Activated CD8-positive, alpha-beta memory T cell treated with anti-CD3 and anti-CD28 coated beads, Interleukin-2, amount 50 U/mL, for 48 hours (primary cell): ENCODE measurements around the gene HEY2.
"Not testable (repeated sequence)": the region's sequence is repeated elsewhere in the genome, so short reads cannot be mapped to it uniquely, and the experiment has no call there.

Source experiments
- DNase-seq: peaks from one replicate; pipeline ENCODE4 v3.0.0-alpha.2; 2020

HEY2 gene

DNA sequence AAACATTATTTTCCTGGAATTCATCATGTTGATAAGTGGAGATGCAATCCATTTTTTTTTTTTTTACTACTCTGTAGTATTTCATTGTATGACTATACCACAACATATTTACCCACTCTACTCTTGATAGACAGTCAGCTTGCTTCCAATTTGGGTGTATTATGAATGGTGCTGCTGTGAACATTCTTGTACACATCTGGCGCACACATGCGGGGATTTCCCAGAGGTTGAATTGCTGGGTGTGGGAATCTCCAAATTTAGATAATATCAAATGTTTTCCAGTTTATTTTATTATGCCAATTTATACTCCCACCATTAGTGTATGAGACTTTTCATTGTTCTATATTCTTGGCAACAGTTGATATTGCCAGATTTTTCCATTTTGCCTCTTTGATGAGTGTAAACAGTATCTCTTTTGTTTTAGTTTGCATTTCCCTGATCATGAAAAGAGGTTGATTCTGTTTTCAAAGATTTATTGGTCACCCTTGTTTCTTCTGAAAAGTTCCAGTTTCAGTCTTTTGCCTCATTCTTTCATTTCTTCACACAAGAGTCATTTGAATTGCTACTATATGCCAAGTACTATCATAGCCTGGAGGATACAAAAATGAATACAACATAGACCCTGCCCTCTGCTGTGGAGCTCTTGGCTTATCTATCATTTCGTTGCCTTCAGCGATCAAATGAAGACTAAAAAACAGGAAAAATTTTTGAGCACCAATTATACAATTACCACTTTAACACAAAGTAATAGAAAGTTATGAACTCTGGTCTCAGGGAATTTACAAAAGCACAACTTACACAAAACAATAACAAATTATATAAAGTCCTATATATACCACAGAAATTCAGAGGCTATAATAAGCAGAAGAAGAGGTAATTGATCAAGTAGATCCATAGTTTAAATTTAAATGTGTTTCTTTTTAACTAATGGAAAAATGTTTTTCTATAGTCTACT is 24.2 kb downstream of the HEY2 start:
- DNase-seq, result no peak

DNA sequence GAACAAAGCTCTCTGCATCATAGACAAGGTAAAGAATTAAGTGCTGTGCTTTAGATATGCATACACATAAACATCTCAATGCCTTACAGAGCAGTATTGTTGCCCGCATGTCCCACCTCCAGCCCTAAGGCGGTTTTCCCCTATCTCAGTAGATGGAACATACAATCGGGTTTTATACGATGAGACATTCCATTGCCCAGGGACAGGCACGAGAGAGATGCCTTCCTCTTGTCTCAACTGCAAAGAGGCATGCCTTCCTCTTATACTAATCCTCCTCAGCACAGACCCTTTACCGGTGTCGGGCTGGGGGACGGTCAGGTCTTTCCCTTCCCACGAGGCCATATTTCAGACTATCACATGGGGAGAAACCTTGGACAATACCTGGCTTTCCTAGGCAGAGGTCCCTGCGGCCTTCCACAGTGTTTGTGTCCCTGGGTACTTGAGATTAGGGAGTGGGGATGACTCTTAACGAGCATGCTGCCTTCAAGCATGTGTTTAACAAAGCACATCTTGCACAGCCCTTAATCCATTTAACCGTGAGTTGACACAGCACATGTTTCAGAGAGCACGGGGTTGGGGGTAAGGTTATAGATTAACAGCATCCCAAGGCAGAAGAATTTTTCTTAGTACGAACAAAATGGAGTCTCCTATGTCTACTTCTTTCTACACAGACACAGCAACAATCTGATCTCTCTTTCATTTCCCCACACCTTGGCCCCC is 26.8 kb downstream of the HEY2 start:
- DNase-seq, result not testable (repeated sequence)

DNA sequence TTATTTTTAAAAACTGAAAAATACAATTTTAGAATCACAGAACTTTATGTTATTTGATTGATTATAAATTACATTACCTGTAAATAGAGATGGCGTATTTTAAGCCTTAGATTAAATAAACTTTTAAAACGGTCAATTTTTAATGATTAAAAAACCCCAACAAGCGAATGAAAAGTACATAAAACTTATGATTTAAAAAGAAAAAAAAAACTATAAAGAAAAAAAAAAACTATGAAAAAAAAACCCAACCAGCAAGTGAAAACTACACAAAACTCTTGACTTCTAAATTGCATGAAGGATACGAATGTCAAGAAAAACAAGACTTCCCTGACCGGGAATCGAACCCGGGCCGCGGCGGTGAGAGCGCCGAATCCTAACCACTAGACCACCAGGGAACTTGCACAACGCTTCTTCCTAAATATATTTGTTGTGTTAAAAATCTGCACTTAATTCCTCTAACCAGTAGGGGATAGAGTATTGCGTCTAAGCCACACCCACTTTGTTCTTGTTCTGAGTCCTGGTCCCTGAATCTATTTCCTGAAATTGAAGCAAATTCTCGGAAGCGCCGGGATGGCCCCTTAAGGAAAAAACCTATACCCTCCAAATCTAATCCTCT is 30.6 kb downstream of the HEY2 start:
- DNase-seq, result peak; percentile 99

DNA sequence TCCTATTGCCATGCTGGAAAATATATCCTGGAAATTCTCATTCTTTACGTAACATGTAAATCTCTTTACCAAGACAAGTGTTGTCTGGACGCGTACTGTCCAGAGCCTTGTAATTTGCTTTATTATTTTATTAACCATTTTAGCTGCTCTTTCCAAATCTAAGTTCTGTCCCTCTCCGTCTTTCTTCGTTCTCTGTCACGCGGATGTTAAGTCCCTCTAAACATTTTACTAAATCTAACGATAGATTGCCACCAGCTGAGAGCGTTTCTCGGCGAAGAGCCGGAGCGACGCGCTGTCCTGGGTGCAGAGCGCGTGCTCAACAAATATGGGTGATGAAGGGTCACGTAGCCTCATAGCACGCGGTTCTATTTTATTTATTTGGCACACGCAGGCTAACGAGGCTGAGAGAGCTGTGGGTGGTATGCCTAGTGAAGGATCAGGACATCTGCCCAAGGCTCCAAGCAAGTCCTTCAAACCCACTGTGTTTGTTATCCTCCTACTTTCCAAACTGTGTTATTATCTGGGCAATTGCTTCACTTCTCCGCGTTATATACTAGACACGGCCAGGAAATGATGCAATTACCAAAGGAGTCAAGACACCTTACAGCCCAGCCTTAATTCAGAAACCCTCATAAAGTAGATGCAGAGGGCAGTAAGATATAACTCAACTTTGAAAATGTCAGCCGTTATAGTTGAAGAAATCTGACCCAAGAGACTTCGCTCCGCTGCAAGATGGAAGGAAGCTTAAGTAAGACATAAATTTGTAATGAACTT is 31.3 kb downstream of the HEY2 start:
- peak; percentile 78 for DNase-seq

DNA sequence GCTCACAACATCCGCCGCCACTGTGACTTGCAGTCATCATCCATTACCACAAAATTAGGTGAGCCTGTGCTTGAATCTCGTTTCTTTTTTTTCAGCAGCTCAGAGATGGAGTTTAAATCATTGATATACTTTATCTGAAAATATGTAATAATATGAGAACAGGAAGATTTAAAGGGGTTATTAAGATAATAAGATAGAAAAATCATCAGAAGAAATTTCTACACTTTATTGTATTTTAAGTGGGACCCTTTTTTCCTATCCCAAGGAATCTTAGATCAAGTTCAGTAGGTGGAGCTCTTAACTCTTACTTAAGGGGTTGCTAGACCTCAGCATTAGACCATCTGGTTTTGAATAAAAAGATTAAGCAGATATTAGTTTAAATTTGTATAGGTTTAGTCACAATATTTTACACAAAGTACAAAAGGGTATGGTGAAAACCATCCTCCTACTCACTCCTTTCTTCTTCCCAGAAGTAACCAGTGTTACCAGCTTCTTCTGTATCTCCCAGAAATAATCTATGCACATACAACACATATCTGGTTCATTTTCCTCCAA is 32.0 kb downstream of the HEY2 start:
- DNase-seq, result no peak

DNA sequence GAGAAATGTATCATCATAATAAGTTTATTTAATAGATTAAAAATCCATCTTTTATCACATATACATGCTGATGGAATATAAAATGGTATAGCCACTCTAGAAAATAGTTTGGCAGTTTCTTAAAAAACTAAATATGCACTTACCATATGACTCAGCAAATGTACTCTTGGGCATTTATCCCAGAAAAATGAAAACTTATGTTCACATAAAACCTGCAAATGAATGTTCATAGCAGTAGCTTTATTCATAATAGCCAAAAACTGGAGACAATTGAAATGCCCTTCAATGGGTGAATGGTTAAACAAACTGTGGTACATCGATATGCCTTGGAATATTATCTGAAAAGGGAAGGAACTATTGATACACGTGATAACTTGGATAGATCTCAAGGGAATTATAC is 34.9 kb downstream of the HEY2 start:
- no peak for DNase-seq

DNA sequence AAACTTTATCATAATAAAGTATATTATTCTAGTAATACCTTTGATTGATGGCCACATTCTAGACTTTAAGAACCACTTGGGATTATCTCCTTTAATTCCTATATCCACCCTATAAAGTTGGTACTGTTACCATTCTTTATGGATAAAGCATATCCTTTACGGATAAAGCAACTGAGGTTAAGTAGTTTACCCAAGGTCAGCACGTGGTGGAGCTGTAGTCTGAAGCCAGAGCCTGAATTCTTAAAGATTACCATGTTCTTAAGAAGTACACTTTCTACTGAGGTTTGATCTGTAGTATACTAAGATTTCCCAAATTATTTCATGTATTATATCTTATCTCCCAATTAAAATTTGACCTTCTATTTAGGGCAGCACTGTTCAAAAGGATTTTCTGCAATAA is 38.4 kb downstream of the HEY2 start:
- DNase-seq, result no peak

DNA sequence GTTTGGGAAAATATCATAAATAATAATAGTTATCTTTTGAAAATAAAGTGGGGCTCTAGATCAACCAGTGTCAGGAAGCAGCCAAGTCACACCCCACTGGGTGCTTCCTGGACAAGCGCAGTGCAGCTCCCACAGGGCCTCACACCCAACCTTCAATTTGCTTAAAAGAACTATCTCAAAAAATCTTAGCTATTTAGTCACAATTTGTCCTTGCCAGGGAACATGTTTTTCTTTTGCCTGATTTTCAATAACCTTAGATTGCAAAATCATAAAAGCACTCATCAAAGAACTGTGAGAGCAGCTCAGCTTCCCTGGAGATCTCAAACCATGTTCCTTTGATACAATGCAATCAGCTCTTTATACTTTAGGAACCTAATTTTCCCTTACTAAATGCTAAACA is 39.7 kb downstream of the HEY2 start:
- DNase-seq, result no peak

DNA sequence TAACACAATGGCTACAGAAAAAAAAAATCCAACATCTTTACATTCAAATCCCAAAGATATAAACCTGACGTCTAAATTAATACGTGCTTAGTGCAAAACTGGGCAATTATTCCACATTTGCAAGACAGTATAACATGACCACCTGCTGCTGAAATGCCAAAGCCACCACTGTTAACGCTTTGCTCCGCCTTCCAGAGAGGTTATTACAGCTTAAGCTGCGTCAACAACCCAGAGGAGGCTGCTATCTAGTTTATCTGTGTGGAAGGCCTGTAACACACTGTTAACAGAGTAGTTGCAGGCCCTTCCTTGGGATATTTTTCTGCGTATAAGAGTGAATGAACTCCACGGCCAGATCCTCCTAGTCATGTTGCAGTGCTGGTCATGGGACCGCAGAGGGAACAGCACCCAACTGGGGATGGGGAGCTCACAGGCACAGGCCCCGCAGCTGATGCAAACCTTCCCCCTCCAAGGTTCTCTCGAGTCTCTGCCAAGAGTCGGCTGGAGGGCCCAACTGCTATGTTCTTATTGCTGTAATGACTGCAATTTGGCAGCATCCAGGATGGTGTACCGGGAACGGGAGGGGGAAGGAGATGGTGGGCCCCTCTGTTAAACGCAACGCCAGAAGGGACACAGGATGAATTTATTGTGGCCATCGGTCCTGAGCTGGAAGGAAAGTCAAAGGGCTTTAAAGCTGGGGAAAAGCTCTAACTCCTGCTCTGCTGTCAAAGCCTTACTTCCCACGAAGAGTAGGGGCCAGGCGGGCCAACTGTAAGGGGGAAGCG is 40.3 kb downstream of the HEY2 start:
- DNase-seq, result peak; percentile 77

DNA sequence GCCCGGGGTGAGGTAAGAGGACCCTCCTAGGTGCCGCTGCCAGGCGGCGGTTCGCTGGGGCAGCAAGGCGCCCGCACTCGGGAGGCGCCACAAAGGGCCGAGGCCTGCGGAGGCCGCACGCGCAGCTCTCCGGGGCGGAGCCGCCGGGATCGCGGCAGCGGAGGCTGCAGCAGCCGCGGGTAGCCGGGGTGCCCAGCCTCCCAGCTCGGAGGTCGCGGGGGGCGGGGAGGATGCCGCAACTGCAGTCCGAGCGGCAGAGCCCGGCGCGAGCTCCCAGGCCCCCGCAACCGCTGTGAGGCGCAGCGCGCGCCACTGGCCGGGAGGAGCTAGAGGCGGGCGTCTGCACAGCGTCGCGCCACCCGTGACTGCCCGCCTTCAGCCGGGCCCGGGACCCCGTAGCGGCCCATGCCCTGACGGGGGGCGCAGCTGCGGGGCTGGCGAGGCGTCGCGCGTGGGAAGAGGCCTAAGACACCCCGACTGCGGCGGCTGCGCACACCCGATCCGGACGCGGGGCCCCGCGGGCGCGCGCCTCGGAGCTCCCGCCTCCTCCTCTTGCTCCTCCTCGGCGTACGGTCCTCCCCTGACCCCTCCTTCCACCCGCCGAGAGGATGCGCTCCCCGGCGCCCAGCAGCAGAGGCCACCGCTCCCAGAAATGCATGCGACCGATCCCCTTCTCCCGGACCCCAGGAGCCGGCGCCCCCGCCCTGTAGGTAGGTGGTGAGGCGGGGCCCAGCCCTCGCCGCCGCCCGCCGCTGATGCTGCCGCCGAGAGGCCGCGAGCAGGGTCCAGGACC is 41.1 kb downstream of the HEY2 start, which contains the start of gene NCOA7:
Gene NCOA7, plus strand, starts transcription at position 603 of the 793 bp plus-strand sequence. CDS start 24,395 bp downstream, outside the sequence.
- peak; percentile 87 for DNase-seq

DNA sequence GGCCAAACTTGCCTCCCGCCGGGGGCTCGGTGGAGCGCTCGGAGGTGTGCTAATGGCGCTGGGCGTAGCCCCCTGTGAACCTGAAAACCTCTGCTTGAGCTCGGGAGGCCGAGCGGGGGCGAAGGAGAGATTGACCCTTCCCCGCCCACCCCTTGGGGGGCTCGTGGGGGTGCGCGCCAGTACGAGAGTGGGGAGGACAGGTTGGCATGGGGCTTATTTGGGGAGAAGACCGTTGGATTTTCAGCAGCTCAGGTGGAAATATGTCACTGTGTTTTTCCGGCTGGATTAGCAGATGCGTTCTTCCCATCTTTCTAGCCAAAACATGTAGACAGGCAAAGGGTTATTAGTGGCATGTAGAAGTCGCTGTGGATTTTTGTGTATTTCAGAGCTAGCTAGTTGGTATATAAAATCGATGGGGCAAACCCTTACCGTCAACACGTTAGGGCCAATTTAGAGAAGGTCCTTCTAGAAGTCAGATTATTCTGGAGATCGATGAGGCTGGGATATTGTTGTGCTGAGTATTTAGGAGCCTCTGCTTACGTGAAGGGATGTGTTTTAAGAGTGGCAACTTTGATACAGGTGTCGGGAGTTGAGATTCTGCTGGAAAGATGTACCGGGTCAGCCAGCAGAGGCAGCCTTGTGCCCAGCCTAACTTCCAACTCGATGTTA is 41.9 kb downstream of the HEY2 start:
- DNase-seq, result no peak

DNA sequence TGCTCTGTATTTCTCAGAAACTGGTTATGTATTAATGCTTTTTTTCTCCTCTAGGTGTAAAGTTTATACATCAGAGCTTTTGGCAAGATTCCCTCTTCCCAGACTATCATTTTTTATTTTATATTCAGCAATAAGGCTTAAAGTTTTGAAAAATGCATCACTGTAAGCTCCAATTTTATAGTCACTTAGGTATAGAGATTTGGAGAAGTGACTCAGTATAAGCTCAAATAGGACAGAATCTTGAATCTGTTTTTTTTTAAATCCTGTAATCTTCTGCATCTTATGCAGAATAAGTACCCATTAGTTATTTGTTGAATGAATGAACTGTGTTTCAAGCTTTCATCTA is 42.4 kb downstream of the HEY2 start:
- DNase-seq, result no peak

DNA sequence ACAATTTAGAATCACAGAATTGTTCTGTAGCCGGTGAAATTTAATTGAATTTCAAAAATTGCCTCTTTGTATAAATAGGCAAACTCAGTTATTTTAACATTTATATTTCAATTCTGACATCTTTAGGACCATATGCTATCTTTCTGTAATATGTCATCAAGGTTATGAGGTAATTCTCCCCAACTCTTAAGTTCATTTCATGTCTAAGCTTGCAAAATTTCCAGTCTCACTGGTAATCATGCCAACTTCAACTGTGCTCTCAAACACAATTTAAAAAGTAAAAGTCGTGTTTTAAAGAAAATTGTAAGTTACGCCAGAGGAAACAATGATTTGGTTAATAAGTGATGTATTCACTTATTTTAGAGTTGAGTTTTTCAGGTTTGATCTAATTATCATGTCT is 42.7 kb downstream of the HEY2 start:
- no peak for DNase-seq

DNA sequence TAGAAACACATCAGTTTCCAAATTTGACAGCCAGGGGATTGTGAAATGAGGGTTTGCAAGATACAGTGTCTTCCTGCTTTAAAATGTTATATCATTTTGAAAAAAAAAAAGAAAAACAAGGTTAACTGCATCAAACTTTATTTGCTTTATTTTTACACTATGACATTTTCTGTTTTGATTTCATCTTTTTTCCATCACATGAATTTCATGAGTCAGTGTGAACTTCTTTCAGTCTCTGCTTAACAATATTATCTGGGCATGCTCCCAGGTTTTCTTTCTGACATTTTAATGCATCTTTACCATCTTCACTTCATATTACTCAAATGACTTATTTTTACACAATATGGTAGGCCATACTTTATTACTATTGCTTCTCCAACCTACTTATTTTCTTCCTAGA is 43.2 kb downstream of the HEY2 start:
- no peak for DNase-seq

DNA sequence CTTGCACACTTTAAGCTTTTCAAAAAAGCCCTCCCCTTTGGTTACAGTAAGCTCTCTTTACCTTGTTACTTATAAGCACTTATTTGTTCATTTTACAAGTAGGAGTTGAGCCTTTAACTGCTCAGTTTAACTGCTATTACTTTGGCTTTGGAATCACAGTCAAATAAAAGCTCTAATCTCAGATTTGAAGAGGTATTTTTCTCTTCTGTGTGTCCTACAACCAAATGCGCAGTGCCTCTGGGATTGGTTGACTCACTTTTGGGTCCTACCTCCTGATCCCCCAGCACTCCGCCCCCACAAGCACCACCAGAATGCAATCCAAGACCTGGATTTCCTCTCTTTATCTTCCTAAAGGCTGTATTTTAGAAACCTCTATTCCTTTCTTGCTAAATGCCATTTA is 43.8 kb downstream of the HEY2 start:
- no peak for DNase-seq

DNA sequence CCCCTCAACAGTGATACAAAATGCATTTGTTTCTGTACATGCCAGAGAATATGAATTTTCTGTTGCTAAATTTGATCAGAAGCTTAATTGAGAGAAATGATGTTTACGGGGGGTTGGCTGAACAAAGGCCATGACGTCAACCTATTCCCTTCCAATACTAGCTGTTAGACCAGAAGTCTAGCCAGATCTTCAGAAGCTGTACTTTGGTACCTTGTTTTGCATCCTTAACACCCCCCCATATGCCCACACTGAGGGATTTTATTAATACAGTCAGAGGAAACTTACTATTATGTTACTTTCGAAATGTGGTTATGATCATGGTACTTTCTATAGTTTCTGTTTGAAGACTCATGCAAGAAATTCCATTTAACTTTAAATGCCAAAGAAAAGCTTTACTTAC is 44.4 kb downstream of the HEY2 start:
- no peak for DNase-seq

DNA sequence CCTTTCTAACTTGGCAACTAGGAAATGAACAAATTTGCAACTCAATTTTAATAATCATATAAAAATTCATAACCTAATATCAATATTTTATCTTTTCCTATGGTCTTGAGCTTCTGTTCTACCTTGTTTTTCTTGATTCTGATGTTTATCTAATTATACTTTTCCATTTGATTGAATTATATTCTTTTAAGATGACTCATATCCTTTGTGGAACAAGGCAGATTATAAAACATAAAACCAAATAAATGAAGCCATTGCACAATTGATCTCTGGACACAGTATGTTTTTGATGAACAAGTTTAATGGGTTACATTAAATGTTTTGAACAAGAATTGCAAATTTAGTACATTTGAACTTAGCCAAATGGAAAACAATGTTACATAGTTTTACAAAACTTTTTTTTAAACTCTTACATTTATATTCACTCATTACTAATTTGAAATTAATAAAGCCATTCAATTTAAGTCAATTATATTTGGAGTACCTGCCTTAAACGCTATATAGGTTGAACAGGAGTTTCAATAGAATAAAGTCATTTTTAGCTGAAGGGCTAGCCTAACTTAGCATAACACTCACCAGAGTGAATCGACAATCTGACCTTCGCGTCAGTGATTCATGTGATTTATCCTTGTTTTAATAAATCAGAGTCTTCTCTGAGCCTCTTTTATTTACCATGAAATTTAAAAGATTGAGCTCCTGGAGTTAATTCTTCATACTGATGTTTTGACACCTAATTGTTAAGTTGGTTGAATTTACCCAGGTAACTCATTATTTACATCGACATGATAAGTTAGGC is 45.1 kb downstream of the HEY2 start:
- DNase-seq, result no peak

DNA sequence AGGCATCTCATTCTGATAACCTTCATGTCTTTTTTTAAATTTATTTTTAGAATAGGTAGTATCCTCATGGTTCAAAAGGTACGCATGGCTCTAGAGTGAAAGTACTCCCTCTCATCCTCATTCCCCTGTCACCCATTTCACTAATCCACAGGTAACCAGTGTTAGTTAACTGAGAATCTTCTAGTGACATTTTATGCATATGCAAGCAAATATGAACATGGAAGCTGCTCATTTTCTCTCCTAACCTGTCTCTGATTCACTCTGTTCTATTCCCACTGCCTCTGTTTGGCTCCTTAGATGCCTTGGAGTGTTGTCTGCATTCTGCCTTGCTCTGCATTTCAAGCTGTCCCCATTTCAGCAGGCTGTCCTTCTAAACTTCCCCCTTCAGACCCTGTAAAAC is 45.9 kb downstream of the HEY2 start:
- DNase-seq, result no peak

DNA sequence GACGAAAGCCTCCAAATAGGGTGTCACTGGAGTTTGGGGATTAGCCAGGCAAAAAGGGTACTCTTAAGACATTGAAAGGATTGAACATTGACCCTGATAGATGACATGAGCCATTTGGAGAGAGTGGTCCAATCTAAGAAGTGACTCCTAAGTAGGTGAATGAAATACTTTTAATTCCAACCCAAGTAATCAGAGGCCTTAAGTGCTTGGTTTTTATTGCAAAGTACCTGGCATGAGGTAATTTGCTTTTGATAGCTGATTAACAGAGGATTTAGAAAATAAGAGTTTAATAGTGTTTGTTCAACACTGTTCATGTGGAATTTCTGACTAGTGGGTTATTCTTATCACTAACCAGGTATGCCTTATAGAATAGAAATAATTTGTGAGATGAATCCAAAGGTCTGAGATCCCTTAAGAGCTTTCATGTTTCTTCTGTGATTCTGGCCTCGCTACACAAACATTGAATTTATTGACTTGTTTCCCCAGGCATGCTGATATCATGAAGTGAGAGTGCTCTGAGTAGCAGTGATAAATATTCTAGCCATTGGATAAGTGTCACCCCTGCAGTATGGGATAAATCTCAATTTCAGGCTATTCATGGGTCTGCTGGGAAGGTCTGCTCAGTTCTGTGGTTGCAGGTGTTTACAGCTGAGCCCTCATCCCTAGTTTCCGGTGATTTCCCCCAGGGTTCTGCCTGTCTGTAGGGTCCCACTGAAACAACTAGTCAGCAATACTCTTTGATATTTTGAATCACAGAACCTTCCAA is 47.9 kb downstream of the HEY2 start:
- DNase-seq, result no peak
